Measurements from ENCODE around the gene CYFIP2. TPM values are rescaled to one million over a fixed set of nuclear protein-coding genes. Genes with fewer than 3 reads are reported as not detected.

CYFIP2 gene
- total and polyA plus RNA-seq, 10 of the 15 experiments (the other 5 are each of a cell fraction or from before 2014, with no cell fraction given), result 43.4 to 173 (median 96.0) TPM

GRCh38 chr5:157232706-157233105, 33.2 kb upstream of the CYFIP2 start (continued):
- TF ChIP-seq E2F8 (IDR thresholded peaks at IDR 0.05; ENCODE audit: low read depth, partially characterized antibody) (no peak), EP300 (IDR thresholded peaks at IDR 0.05; ENCODE audit: borderline replicate concordance in 1 of 2, control insufficient read depth in 1 of 2, low read depth in 2 of 2, low read length in 2 of 2) (no peak), NR2C2 (IDR thresholded peaks at IDR 0.05; ENCODE audit: borderline replicate concordance, control insufficient read depth, insufficient read length, low read depth) (no peak), ZBTB11 (CRISPR knock-in tag; IDR thresholded peaks at IDR 0.05) (no peak), RELB (IDR thresholded peaks at IDR 0.05; ENCODE audit: low read depth) (no peak), SP1 (IDR thresholded peaks at IDR 0.05; ENCODE audit: low read depth, low read length) (no peak), IKZF1 (conservative IDR thresholded peaks at IDR 0.05) (no peak), BMI1 (IDR thresholded peaks at IDR 0.05; ENCODE audit: borderline replicate concordance) (no peak)
